WTC11 (cell line): ENCODE measurements around the gene RMI2.

Experiments
- CTCF ChIP-seq: fragments of 200-600 bp; IDR thresholded peaks from 2 replicates; pipeline ENCODE4 v1.8.0; 2022; ENCODE audit warnings: antibody characterized with exemption
- TCF7 ChIP-seq: sonication (generic); formaldehyde crosslinking; IDR thresholded peaks from 2 replicates; pipeline ENCODE4 v1.8.0; 2022; ENCODE audit warnings: mild to moderate bottlenecking, low read depth, missing genetic modification reagents, moderate library complexity

GRCh38 chr16:11346700-11347319, 1.6 kb downstream of the RMI2 start:
- TF ChIP-seq TCF7 (CRISPR knock-in tag) (no peak), CTCF (no peak)
